ENCODE data around the gene PHAF1.

DNA sequence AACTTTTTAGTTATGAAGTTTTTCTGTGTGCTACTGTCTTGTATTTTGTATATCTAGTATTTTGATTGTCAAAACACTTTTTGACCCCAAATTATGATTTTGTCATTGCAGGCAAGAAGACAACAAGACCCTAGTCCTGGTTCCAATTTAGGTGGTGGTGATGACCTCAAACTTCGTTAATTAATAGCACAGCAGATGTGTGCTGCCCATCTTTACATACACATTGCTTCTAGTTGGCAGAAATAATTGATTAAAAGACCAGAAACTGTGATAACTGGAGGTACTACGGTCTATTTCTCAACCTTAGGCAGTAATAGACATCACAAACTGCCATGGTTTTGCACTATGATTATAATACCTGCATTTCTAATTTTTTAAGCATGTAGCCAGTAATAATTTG, 11.1 kb upstream of the PHAF1 start:
- TF ChIP-seq, protein P1, sequence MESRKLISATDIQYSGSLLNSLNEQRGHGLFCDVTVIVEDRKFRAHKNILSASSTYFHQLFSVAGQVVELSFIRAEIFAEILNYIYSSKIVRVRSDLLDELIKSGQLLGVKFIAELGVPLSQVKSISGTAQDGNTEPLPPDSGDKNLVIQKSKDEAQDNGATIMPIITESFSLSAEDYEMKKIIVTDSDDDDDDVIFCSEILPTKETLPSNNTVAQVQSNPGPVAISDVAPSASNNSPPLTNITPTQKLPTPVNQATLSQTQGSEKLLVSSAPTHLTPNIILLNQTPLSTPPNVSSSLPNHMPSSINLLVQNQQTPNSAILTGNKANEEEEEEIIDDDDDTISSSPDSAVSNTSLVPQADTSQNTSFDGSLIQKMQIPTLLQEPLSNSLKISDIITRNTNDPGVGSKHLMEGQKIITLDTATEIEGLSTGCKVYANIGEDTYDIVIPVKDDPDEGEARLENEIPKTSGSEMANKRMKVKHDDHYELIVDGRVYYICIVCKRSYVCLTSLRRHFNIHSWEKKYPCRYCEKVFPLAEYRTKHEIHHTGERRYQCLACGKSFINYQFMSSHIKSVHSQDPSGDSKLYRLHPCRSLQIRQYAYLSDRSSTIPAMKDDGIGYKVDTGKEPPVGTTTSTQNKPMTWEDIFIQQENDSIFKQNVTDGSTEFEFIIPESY (IDR thresholded peaks at IDR 0.05): no peak
- TF ChIP-seq, protein P2, sequence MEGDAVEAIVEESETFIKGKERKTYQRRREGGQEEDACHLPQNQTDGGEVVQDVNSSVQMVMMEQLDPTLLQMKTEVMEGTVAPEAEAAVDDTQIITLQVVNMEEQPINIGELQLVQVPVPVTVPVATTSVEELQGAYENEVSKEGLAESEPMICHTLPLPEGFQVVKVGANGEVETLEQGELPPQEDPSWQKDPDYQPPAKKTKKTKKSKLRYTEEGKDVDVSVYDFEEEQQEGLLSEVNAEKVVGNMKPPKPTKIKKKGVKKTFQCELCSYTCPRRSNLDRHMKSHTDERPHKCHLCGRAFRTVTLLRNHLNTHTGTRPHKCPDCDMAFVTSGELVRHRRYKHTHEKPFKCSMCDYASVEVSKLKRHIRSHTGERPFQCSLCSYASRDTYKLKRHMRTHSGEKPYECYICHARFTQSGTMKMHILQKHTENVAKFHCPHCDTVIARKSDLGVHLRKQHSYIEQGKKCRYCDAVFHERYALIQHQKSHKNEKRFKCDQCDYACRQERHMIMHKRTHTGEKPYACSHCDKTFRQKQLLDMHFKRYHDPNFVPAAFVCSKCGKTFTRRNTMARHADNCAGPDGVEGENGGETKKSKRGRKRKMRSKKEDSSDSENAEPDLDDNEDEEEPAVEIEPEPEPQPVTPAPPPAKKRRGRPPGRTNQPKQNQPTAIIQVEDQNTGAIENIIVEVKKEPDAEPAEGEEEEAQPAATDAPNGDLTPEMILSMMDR (IDR thresholded peaks at IDR 0.05; ENCODE audit: low read depth, low read length, missing input control): no peak
- no peak for TF ChIP-seq YY1 (IDR thresholded peaks at IDR 0.05)
- TF ChIP-seq RAD21 (IDR thresholded peaks at IDR 0.05): no peak
- TF ChIP-seq FOXA1 (IDR thresholded peaks at IDR 0.05): no peak
- TF ChIP-seq, protein P3, sequence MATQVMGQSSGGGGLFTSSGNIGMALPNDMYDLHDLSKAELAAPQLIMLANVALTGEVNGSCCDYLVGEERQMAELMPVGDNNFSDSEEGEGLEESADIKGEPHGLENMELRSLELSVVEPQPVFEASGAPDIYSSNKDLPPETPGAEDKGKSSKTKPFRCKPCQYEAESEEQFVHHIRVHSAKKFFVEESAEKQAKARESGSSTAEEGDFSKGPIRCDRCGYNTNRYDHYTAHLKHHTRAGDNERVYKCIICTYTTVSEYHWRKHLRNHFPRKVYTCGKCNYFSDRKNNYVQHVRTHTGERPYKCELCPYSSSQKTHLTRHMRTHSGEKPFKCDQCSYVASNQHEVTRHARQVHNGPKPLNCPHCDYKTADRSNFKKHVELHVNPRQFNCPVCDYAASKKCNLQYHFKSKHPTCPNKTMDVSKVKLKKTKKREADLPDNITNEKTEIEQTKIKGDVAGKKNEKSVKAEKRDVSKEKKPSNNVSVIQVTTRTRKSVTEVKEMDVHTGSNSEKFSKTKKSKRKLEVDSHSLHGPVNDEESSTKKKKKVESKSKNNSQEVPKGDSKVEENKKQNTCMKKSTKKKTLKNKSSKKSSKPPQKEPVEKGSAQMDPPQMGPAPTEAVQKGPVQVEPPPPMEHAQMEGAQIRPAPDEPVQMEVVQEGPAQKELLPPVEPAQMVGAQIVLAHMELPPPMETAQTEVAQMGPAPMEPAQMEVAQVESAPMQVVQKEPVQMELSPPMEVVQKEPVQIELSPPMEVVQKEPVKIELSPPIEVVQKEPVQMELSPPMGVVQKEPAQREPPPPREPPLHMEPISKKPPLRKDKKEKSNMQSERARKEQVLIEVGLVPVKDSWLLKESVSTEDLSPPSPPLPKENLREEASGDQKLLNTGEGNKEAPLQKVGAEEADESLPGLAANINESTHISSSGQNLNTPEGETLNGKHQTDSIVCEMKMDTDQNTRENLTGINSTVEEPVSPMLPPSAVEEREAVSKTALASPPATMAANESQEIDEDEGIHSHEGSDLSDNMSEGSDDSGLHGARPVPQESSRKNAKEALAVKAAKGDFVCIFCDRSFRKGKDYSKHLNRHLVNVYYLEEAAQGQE (IDR thresholded peaks at IDR 0.05): no peak
- no peak for TF ChIP-seq TAF1 (conservative IDR thresholded peaks at IDR 0.05)
- no peak for TF ChIP-seq RXRA (IDR thresholded peaks at IDR 0.05)
